ENCODE measurements around the gene GABPB2. TPM values are rescaled to one million over a fixed set of nuclear protein-coding genes. Genes with fewer than 3 reads are reported as not detected.

Gene GABPB2
- total and polyA plus RNA-seq, 8 donors = 3.7 to 8.7 (median 5.4) TPM

DNA sequence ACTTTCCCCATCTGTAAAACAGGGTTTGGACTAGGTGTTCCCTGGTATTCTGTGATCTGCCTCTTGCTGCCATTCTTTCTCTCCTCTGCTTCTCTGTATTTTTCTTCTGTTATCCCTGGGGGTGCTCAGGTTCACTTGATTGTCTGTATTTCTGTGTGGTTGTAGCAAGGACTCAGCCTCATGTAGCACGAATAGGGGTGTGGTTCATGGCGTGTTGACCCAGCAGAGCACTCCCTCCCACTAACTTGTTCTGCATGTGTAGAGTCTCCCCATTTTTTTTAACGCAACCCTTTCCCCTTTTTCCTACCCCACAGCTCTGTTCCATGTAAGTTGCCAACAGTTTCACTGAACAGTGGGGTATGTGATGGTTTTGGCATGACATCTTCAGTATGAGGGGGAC is 35.4 kb upstream of the GABPB2 start:
- Histone ChIP-seq H3K4me1 (no peaks in the 10 kb centered on the region), H3K27me3 (no peaks in the 10 kb centered on the region), H3K4me3 (no peak overlapping the region), H3K9me3 (no peaks in the 10 kb centered on the region), H3K27ac (no peak overlapping the region), H3K36me3 (peaks cover 0 to 18% (median 3%) of the 10 kb centered on the region in 3 donors)
- TF ChIP-seq, protein P1, sequence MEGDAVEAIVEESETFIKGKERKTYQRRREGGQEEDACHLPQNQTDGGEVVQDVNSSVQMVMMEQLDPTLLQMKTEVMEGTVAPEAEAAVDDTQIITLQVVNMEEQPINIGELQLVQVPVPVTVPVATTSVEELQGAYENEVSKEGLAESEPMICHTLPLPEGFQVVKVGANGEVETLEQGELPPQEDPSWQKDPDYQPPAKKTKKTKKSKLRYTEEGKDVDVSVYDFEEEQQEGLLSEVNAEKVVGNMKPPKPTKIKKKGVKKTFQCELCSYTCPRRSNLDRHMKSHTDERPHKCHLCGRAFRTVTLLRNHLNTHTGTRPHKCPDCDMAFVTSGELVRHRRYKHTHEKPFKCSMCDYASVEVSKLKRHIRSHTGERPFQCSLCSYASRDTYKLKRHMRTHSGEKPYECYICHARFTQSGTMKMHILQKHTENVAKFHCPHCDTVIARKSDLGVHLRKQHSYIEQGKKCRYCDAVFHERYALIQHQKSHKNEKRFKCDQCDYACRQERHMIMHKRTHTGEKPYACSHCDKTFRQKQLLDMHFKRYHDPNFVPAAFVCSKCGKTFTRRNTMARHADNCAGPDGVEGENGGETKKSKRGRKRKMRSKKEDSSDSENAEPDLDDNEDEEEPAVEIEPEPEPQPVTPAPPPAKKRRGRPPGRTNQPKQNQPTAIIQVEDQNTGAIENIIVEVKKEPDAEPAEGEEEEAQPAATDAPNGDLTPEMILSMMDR (IDR thresholded peaks at IDR 0.05) = no peak
- FAIRE-seq (no peak), DNase-seq (no peak), ATAC-seq (no peak)
- 90 to 96% methylated on average over 3 of the region's 3 CpGs for WGBS, 2 donors
- intact Hi-C loops (cut with DNase I) = no loop called here

DNA sequence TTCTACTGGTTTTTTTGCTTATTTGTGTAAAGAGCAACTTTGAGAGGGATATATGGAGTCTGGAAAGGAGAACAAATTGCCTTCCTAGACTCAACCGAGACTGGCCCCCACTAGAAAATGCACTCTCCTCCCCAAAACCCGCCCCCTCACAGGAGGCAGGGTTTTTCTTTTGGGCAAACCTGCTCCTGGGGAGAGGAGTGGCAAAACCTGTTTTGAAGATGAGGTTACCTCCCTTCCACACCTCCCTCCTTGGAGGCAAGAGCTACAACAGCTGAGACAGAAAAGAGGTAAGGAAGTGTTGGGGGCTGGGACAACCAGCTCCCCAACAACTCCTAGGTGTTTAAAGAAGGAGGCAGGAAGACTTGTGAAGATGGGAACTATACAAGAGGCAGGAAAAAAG is 34.2 kb upstream of the GABPB2 start, which contains the start of gene BNIPL:
Gene BNIPL, plus strand, starts transcription at position 231 of the 400 bp plus-strand sequence. Its CDS starts 140 bp downstream, at position 371.
- intact Hi-C loops (cut with DNase I) = no loop called here
- 50 to 65% methylated on average over 2 of the region's 2 CpGs for WGBS, 2 donors
- TF ChIP-seq, protein P1 (IDR thresholded peaks at IDR 0.05) = no peak
- no peak within 1 kb of the TSS for H3K4me3 ChIP-seq
- H3K27me3 ChIP-seq = no peaks in the 10 kb centered on the region
- no peaks in the 10 kb centered on the region for H3K9me3 ChIP-seq
- ATAC-seq (no peak), FAIRE-seq (no peak), DNase-seq (no peak)
- peaks cover 0 to 10% (median 1%) of the 10 kb centered on the region in 3 donors for H3K36me3 ChIP-seq
- H3K27ac ChIP-seq = no peak within 1 kb of the TSS
- no peaks in the 10 kb centered on the region for H3K4me1 ChIP-seq

DNA sequence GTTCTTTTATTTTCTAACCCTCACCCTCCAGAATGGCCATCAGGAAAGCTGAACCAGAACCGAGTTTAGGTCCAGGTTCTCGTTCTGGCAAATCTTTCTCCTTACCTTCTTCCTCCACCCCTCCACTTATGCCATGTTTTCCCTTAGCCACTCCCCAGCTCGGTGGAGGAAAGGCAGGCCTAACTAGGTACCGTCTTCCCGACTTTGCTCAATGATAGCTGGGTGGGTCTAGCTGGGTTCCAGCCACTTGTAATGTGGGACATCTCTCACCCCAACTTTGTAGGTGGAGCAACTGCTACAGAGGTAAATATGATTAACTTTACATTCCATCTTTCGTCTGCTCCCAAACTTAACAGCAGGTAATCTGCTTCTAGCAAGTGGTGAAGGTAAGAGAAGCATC is 33.5 kb upstream of the GABPB2 start:
- 72 to 77% methylated on average over 6 of the region's 6 CpGs for WGBS, 2 donors
- DNase-seq (no peak), ATAC-seq (no peak), FAIRE-seq (no peak)
- peaks cover 0 to 10% (median 0%) of the 10 kb centered on the region in 3 donors for H3K36me3 ChIP-seq
- H3K27me3 ChIP-seq = no peaks in the 10 kb centered on the region
- H3K9me3 ChIP-seq = no peaks in the 10 kb centered on the region
- H3K4me1 ChIP-seq = no peaks in the 10 kb centered on the region
- no peak overlapping the region for H3K27ac ChIP-seq
- TF ChIP-seq, protein P1 (IDR thresholded peaks at IDR 0.05) = no peak
- no peak overlapping the region for H3K4me3 ChIP-seq
- intact Hi-C loops (cut with DNase I) = no loop called here

DNA sequence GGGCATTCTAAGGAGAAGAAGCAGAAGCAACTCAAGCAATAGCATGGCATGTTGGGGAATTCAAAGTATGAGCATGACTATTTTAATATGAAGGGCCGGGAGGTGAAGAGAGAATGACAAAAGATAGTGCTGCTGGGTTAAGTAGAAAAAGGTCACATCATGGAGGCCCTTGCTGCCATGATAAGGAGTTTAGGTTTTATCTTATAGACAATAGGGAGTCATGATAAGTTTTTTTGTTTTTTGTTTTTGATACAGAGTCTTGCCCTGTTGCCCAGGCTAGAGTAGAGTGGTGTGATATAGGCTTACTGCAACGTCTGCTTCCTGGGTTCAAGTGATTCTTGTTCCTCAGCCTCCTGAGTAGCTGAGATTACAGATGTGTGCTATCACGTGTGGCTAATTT is 31.0 kb upstream of the GABPB2 start:
- DNase-seq (no peak), FAIRE-seq (no peak), ATAC-seq (no peak)
- no peaks in the 10 kb centered on the region for H3K27me3 ChIP-seq
- peaks cover 0 to 1% (median 0%) of the 10 kb centered on the region in 3 donors for H3K36me3 ChIP-seq
- H3K9me3 ChIP-seq = no peaks in the 10 kb centered on the region
- WGBS, 2 donors = 80 to 87% methylated on average over 3 of the region's 3 CpGs
- TF ChIP-seq, protein P1 (IDR thresholded peaks at IDR 0.05) = no peak
- H3K4me3 ChIP-seq = no peak overlapping the region
- no peak overlapping the region for H3K27ac ChIP-seq
- no peaks in the 10 kb centered on the region for H3K4me1 ChIP-seq
- intact Hi-C loops (cut with DNase I) = no loop called here

DNA sequence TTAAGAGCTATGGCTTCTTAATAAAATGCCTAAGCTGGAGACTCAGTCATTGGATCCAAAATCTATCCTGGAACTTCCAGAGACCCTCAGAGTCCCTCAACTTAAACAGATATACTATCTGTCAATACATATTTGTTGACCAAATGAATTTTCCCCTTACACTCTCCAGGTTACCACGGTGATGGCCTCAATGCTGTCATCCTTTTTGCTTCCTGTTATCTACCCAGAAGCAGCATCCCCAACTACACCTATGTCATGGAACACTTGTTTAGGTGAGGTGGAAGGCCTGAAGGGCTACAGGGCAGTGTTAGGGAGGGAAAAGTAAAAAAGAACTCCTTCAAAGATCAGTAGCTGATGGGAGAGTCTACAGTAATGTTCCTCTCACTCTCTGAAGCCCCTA is 27.4 kb upstream of the GABPB2 start:
- H3K27ac ChIP-seq = no peak overlapping the region
- intact Hi-C loops (cut with DNase I) = no loop called here
- peaks cover 0 to 3% (median 0%) of the 10 kb centered on the region in 3 donors for H3K4me1 ChIP-seq
- ATAC-seq (no peak), DNase-seq (no peak), FAIRE-seq (no peak)
- H3K27me3 ChIP-seq = no peaks in the 10 kb centered on the region
- no peak overlapping the region for H3K4me3 ChIP-seq
- no peaks in the 10 kb centered on the region for H3K9me3 ChIP-seq
- WGBS, 2 donors = 90 to 96% methylated on average over 1 of the region's 1 CpG
- H3K36me3 ChIP-seq = no peaks in the 10 kb centered on the region
- TF ChIP-seq, protein P1 (IDR thresholded peaks at IDR 0.05) = no peak
